AG09309 (cell line): ENCODE measurements around the gene SPOCD1.

Experiments
- DNase-seq: peaks from one replicate; pipeline ENCODE4 v3.0.0-alpha.2; 2010; ENCODE audit warnings: low read depth
- H3K4me3 ChIP-seq: 2 replicates; pipeline ENCODE4 v1.5.1; 2011; ENCODE audit warnings: mild to moderate bottlenecking, low read depth, low read length, moderate library complexity; ENCODE audit not compliant: control insufficient read depth
- CTCF ChIP-seq: IDR thresholded peaks from 2 replicates; pipeline ENCODE4 v1.5.1; 2011; ENCODE audit warnings: mild to moderate bottlenecking, low read depth, low read length, inconsistent platforms; ENCODE audit not compliant: insufficient read depth, control insufficient read depth; ENCODE audit errors: missing control alignments

The SPOCD1 gene

GRCh38 chr1:31789259-31790065 lies 26.4 kb downstream of the SPOCD1 start:
- peak; percentile 96 for TF ChIP-seq CTCF
- DNase-seq = peak; percentile 54
- H3K4me3 ChIP-seq = peak overlapping the region; percentile 68

GRCh38 chr1:31788825-31789256 lies 27.0 kb downstream of the SPOCD1 start:
- H3K4me3 ChIP-seq = peak overlapping the region; percentile 68
- no peak for TF ChIP-seq CTCF
- DNase-seq = peak; percentile 39

GRCh38 chr1:31788138-31788824 lies 27.5 kb downstream of the SPOCD1 start:
- peak; percentile 54 for DNase-seq
- H3K4me3 ChIP-seq = peak overlapping the region; percentile 68
- TF ChIP-seq CTCF = no peak

- no peak overlapping the region for H3K4me3 ChIP-seq
- DNase-seq = no peak
- TF ChIP-seq CTCF = no peak
Measured at GRCh38 chr1:31787786-31788137, 28.1 kb downstream of the SPOCD1 start.

- H3K4me3 ChIP-seq = no peak overlapping the region
- TF ChIP-seq CTCF = no peak
- DNase-seq = no peak
Measured at GRCh38 chr1:31787261-31787660, 28.6 kb downstream of the SPOCD1 start.

- TF ChIP-seq CTCF = no peak
- no peak for DNase-seq
- H3K4me3 ChIP-seq = no peak overlapping the region
Measured at GRCh38 chr1:31786366-31787060, 29.3 kb downstream of the SPOCD1 start.
